SK-N-SH (cell line): ENCODE data around the gene KIF12. TPM values are rescaled to one million over a fixed set of nuclear protein-coding genes. Genes with fewer than 3 reads are reported as not detected.

Source experiments
- CTCF ChIA-PET: fragments of 300-600, 350-600 bp; formaldehyde crosslinking; extraction: SDS; loops from one replicate; lab custom pipeline; 2021; lab: Yijun Ruan, JAX
- POLR2A ChIA-PET: fragments of 350-600 bp; sonication (Branson Sonifier 250); formaldehyde crosslinking; extraction: SDS; loops from one replicate; lab custom pipeline; 2020; ENCODE audit warnings: antibody characterized with exemption, inconsistent platforms; lab: Yijun Ruan, JAX
- DNase-seq: peaks from one replicate; pipeline ENCODE4 v3.0.0; 2012
- H2AFZ ChIP-seq: fragments of 200-600 bp; sonication (generic); 2 replicates; pipeline ENCODE4 v1.8.1; 2016; ENCODE audit warnings: antibody characterized with exemption, mild to moderate bottlenecking, low read depth
- H3F3A ChIP-seq: fragments of 200-600 bp; sonication (generic); replicated peaks from 2 replicates; pipeline ENCODE3; 2016; ENCODE audit warnings: antibody characterized with exemption, mild to moderate bottlenecking; ENCODE audit not compliant: insufficient read depth
- H3K27ac ChIP-seq, 2 experiments: fragments of 200-500 bp in 1 of 2; fragments of 200-600 bp in 1 of 2; sonication (Bioruptor generic) in 1 of 2; sonication (generic), shearing (Covaris generic) in 1 of 2; 2 replicates each; pipeline versions ENCODE4 v1.5.1 to v1.6.1; 2014 to 2016; ENCODE audit warnings: low read depth in 2 of 2, inconsistent platforms in 1 of 2, low read length in 1 of 2, mild to moderate bottlenecking in 1 of 2, mixed read lengths in 1 of 2
- H3K27me3 ChIP-seq: fragments of 200-600 bp; sonication (generic), shearing (Covaris generic); 2 replicates; pipeline ENCODE4 v1.6.1; 2016; ENCODE audit warnings: mixed run types; ENCODE audit not compliant: insufficient read depth
- H3K36me3 ChIP-seq, 2 experiments: fragments of 200-500 bp in 1 of 2; fragments of 200-600 bp in 1 of 2; sonication (Bioruptor generic) in 1 of 2; sonication (generic) in 1 of 2; replicated peaks in 1 of 2; 2 replicates each; pipeline versions ENCODE3 to v1.5.1; 2014 to 2016; ENCODE audit warnings: low read length in 1 of 2, mild to moderate bottlenecking in 1 of 2; ENCODE audit not compliant: insufficient read depth in 2 of 2, control insufficient read depth in 1 of 2
- H3K4me1 ChIP-seq, 2 experiments: fragments of 200-500 bp in 1 of 2; fragments of 200-600 bp in 1 of 2; sonication (Bioruptor generic) in 1 of 2; sonication (generic), shearing (Covaris generic) in 1 of 2; 2 replicates each; pipeline versions ENCODE4 v1.5.1 to v1.6.1; 2014 to 2016; ENCODE audit warnings: low read depth in 1 of 2, low read length in 1 of 2, mixed run types in 1 of 2; ENCODE audit not compliant: insufficient read depth in 2 of 2, control insufficient read depth in 1 of 2
- H3K4me2 ChIP-seq: fragments of 200-600 bp; sonication (generic), shearing (Covaris generic); 2 replicates; pipeline ENCODE4 v1.6.1; 2017; ENCODE audit warnings: mixed run types
- H3K4me3 ChIP-seq, 2 experiments: fragments of 200-500 bp in 1 of 2; fragments of 200-600 bp in 1 of 2; sonication (Bioruptor generic) in 1 of 2; sonication (generic), shearing (Covaris generic) in 1 of 2; 2 replicates each; pipeline versions ENCODE4 v1.5.1 to v1.8.1; 2014 to 2016; ENCODE audit warnings: low read depth in 2 of 2, inconsistent platforms in 1 of 2, low read length in 1 of 2, mild to moderate bottlenecking in 1 of 2, mixed read lengths in 1 of 2, moderate library complexity in 1 of 2
- H3K79me2 ChIP-seq: fragments of 200-600 bp; sonication (generic); 2 replicates; pipeline ENCODE4 v1.8.1; 2017; ENCODE audit warnings: mild to moderate bottlenecking; ENCODE audit not compliant: insufficient read depth
- H3K9ac ChIP-seq: fragments of 200-600 bp; sonication (generic); 2 replicates; pipeline ENCODE4 v1.6.1; 2017; ENCODE audit warnings: mixed run types
- H3K9me2 ChIP-seq: fragments of 200-600 bp; sonication (generic); 2 replicates; pipeline ENCODE4 v1.6.1; 2017; ENCODE audit warnings: mixed run types
- H3K9me3 ChIP-seq: fragments of 200-600 bp; sonication (generic); 2 replicates; pipeline ENCODE4 v1.6.1; 2017; ENCODE audit warnings: mixed run types, mild to moderate bottlenecking, moderate library complexity
- H4K20me1 ChIP-seq: fragments of 200-600 bp; sonication (generic); 2 replicates; pipeline ENCODE4 v1.6.1; 2017; ENCODE audit warnings: mild to moderate bottlenecking, mixed run types; ENCODE audit not compliant: insufficient read depth
- CTCF ChIP-seq: fragments of 200-600 bp; sonication (generic); IDR thresholded peaks from 2 replicates; pipeline ENCODE4 v1.6.1; 2017; ENCODE audit warnings: antibody characterized with exemption, mild to moderate bottlenecking, moderate library complexity
- ELF1 ChIP-seq: IDR thresholded peaks from 2 replicates; pipeline ENCODE4 v1.4.0; 2012
- EP300 ChIP-seq, 2 experiments: IDR thresholded peaks; 2 replicates each; pipeline versions ENCODE4 v1.4.0 to v1.6.1; 2012; ENCODE audit warnings: borderline replicate concordance in 1 of 2, low read depth in 1 of 2, low read length in 1 of 2
- FOXJ3 ChIP-seq: sonication (generic); formaldehyde crosslinking; IDR thresholded peaks from 2 replicates; pipeline ENCODE4 v1.5.1; 2020; ENCODE audit warnings: mild to moderate bottlenecking, missing genetic modification reagents
- GABPA ChIP-seq: IDR thresholded peaks from 2 replicates; pipeline ENCODE4 v1.4.0; 2012; ENCODE audit warnings: low read depth, mild to moderate bottlenecking
- GATA2 ChIP-seq: sonication (generic); formaldehyde crosslinking; IDR thresholded peaks from 2 replicates; pipeline ENCODE4 v1.5.0; 2020; ENCODE audit warnings: mild to moderate bottlenecking, missing genetic modification reagents
- IRF3 ChIP-seq: fragments of 150-350 bp; IDR thresholded peaks from 2 replicates; pipeline ENCODE4 v1.6.1; 2016; ENCODE audit warnings: mild to moderate bottlenecking, low read depth, low read length
- JUND ChIP-seq: IDR thresholded peaks from 2 replicates; pipeline ENCODE4 v1.4.0; 2012
- NFIC ChIP-seq: IDR thresholded peaks from 2 replicates; pipeline ENCODE4 v1.4.0; 2012; ENCODE audit warnings: borderline replicate concordance
- SMC3 ChIP-seq: IDR thresholded peaks from 2 replicates; pipeline ENCODE4 v1.6.1; 2012; ENCODE audit warnings: low read depth, low read length, improper control_type of control experiment
- TAF1 ChIP-seq: IDR thresholded peaks from 2 replicates; pipeline ENCODE4 v1.6.1; 2012; ENCODE audit warnings: low read depth, mild to moderate bottlenecking, low read length, moderate library complexity, borderline replicate concordance
- TEAD4 ChIP-seq: IDR thresholded peaks from 2 replicates; pipeline ENCODE4 v1.4.0; 2012; ENCODE audit warnings: mild to moderate bottlenecking, borderline replicate concordance; ENCODE audit not compliant: insufficient read depth
- WGBS: methylation state at CpG from one replicate; pipeline ENCODE4 v1.1.6; 2017; ENCODE audit warnings: low lambda C conversion rate; 5-methylcytosine and 5-hydroxymethylcytosine counted together
- polyA plus RNA-seq, 3 experiments: library from polyadenylated mRNA; depleted of rRNA; stranded (reverse); fragments of >200 nt; gene quantifications; 2 replicates each; pipeline ENCODE4 v1.2.3, GENCODE V29; 2012
- TF ChIP-seq, protein P1 (sequence below): fragments of 150-350 bp; IDR thresholded peaks from 2 replicates; pipeline ENCODE4 v1.6.1; 2017; ENCODE audit warnings: antibody characterized with exemption, low read length, low read depth, borderline replicate concordance
- TF ChIP-seq, protein P2 (sequence below): IDR thresholded peaks from 2 replicates; pipeline ENCODE4; 2012

The KIF12 gene
- polyA plus RNA-seq, 1 of the 3 experiments (the other 2 are of a cell fraction): 0.35 TPM

GRCh38 chr9:114048533-114049415, 50.3 kb downstream of the KIF12 start:
- WGBS: 97% methylated on average over 38 of the region's 44 CpGs
- H3K9me3 ChIP-seq: no peaks in the 10 kb centered on the region
- no peaks in the 10 kb centered on the region for H3K79me2 ChIP-seq
- H3F3A ChIP-seq: no peaks in the 10 kb centered on the region
- H4K20me1 ChIP-seq: no peaks in the 10 kb centered on the region
- H3K9ac ChIP-seq: no peak overlapping the region
- POLR2A ChIA-PET: no interaction called here
- H3K36me3 ChIP-seq: peaks cover 22 to 53% of the 10 kb centered on the region in 2 experiments
- H3K27me3 ChIP-seq: no peaks in the 10 kb centered on the region
- DNase-seq: no peak
- H3K27ac ChIP-seq: no peak overlapping the region
- no peaks in the 10 kb centered on the region for H3K4me1 ChIP-seq
- CTCF ChIA-PET: interaction anchor here (1.1 kb wide), 1 partner anchor 15 kb away, joined by 3 read pairs; no protein-coding TSS in a partner anchor
- no peaks in the 10 kb centered on the region for H3K9me2 ChIP-seq
- H2AFZ ChIP-seq: no peak overlapping the region
- no peak overlapping the region for H3K4me2 ChIP-seq
- TF ChIP-seq, protein P1, sequence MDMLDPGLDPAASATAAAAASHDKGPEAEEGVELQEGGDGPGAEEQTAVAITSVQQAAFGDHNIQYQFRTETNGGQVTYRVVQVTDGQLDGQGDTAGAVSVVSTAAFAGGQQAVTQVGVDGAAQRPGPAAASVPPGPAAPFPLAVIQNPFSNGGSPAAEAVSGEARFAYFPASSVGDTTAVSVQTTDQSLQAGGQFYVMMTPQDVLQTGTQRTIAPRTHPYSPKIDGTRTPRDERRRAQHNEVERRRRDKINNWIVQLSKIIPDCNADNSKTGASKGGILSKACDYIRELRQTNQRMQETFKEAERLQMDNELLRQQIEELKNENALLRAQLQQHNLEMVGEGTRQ: no peak
- no peak for TF ChIP-seq EP300 (IDR thresholded peaks at IDR 0.05; ENCODE audit: borderline replicate concordance in 1 of 2, low read depth in 1 of 2, low read length in 1 of 2)
- TF ChIP-seq ELF1: no peak
- TF ChIP-seq JUND: no peak
- TF ChIP-seq TAF1: no peak
- no peak for TF ChIP-seq FOXJ3 (CRISPR knock-in tag)
- no peak for TF ChIP-seq CTCF
- no peak for TF ChIP-seq SMC3
- TF ChIP-seq, protein P2, sequence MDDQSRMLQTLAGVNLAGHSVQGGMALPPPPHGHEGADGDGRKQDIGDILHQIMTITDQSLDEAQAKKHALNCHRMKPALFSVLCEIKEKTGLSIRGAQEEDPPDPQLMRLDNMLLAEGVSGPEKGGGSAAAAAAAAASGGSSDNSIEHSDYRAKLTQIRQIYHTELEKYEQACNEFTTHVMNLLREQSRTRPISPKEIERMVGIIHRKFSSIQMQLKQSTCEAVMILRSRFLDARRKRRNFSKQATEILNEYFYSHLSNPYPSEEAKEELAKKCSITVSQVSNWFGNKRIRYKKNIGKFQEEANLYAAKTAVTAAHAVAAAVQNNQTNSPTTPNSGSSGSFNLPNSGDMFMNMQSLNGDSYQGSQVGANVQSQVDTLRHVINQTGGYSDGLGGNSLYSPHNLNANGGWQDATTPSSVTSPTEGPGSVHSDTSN: no peak
- no peak for TF ChIP-seq GATA2 (CRISPR knock-in tag)
- no peak for TF ChIP-seq TEAD4
- TF ChIP-seq GABPA: no peak
- TF ChIP-seq IRF3: no peak
- TF ChIP-seq NFIC: no peak
- TF ChIP-seq, all 33 proteins: peak for 0
- no peak overlapping the region for H3K4me3 ChIP-seq
